ENCODE data around the gene DLGAP3.

DNA sequence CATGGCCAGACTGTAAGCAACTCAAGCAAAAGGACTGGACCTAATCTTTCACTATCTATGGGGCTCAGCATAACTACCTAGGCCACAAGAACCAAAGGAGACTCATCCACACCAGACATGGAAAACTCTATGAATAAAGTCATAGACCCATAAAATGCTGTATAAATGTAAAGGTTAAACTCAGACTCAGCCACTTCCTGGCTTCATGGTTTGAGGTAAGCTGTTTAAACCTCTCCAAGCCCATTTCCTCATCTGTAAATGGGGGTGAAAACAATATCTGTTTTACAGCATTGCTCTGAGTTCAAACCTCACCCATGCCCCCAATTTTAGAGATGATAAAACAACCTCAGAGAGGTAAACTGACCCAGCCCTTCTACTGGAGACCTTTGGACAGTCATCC is 65.9 kb downstream of the DLGAP3 start:
- TF ChIP-seq POLR2A (IDR thresholded peaks at IDR 0.05) (no peak), CTCF (IDR thresholded peaks at IDR 0.05) (no peak)

Data from heart left ventricle (tissue), 13 donors.